T-cell (primary cell): ENCODE results near the gene WDR45B. TPM values are rescaled to one million over a fixed set of nuclear protein-coding genes. Genes with fewer than 3 reads are reported as not detected.

Experiments
- ATAC-seq, 4 experiments: fragments of 200-7000 bp in 3 of 4; fragments of 150-1000 bp in 1 of 4; cut with Tn5 transposase; replicated peaks in 1 of 4; 1 replicate in 3 of 4; 2 replicates in 1 of 4; pipeline ENCODE4 v1.10.0; 2021; ENCODE audit warnings: moderate library complexity in 3 of 4, mild to moderate bottlenecking in 2 of 4, moderate number of reproducible peaks in 1 of 4
- CTCF ChIA-PET, 2 donors: fragments of 300-600 bp; sonication (Branson Sonifier 250); formaldehyde crosslinking; loops; one replicate each; lab custom pipeline; 2022; ENCODE audit warnings: antibody characterized with exemption in 2 of 2; lab: Charles Lee
- POLR2A ChIA-PET, 2 donors: fragments of 300-600 bp; sonication (Branson Sonifier 250); formaldehyde crosslinking; loops; one replicate each; lab custom pipeline; 2022; ENCODE audit warnings: antibody characterized with exemption in 2 of 2; lab: Charles Lee
- DNase-seq, 35 experiments: peaks; one replicate each; pipeline versions ENCODE4 v3.0.0 to v3.0.0-alpha.2; 2013 to 2023
- H3K27ac ChIP-seq: one replicate; pipeline ENCODE4 v1.5.1; 2013; ENCODE audit warnings: low read length
- H3K27me3 ChIP-seq, 2 experiments: replicated peaks in 1 of 2; 1 replicate in 1 of 2; 2 replicates in 1 of 2; pipeline versions ENCODE4 v1.6.1 to v1.7.0; 2013; ENCODE audit warnings: low read length in 1 of 2, mixed read lengths in 1 of 2; ENCODE audit not compliant: control insufficient read depth in 2 of 2, insufficient read depth in 2 of 2; ENCODE audit errors: extremely low read depth in 1 of 2
- H3K36me3 ChIP-seq, 2 donors: 1 replicate in 1 of 2; 2 replicates in 1 of 2; pipeline versions ENCODE4 v1.6.1 to v1.7.0; 2013; ENCODE audit warnings: low read length in 1 of 2; ENCODE audit not compliant: control insufficient read depth in 2 of 2, insufficient read depth in 1 of 2; ENCODE audit errors: extremely low read depth in 1 of 2
- H3K4me1 ChIP-seq, 2 experiments: 1 replicate in 1 of 2; 2 replicates in 1 of 2; pipeline versions ENCODE4 v1.6.1 to v1.7.0; 2013; ENCODE audit warnings: low read length in 2 of 2, mixed read lengths in 1 of 2; ENCODE audit not compliant: insufficient read depth in 2 of 2, control insufficient read depth in 1 of 2; ENCODE audit errors: extremely low read depth in 1 of 2
- H3K4me3 ChIP-seq, 2 donors: 1 replicate in 1 of 2; 2 replicates in 1 of 2; pipeline versions ENCODE4 v1.5.1 to v1.7.0; 2013; ENCODE audit warnings: mild to moderate bottlenecking in 2 of 2, low read length in 1 of 2, moderate library complexity in 1 of 2; ENCODE audit not compliant: control insufficient read depth in 1 of 2; ENCODE audit errors: extremely low read depth in 1 of 2
- H3K9me3 ChIP-seq: 2 replicates; pipeline ENCODE4 v1.7.0; 2013
- H3K27ac Mint-ChIP-seq, 2 donors: one replicate each; pipeline ENCODE4 v1.8.0; 2020 to 2021; ENCODE audit warnings: mild to moderate bottlenecking in 2 of 2, mixed read lengths in 2 of 2
- H3K27me3 Mint-ChIP-seq, 2 donors: one replicate each; pipeline ENCODE4 v1.8.0; 2021 to 2022; ENCODE audit warnings: mixed read lengths in 2 of 2
- H3K36me3 Mint-ChIP-seq: one replicate; pipeline ENCODE4 v1.8.0; 2021; ENCODE audit warnings: mixed read lengths
- H3K4me1 Mint-ChIP-seq, 3 donors: one replicate each; pipeline ENCODE4 v1.8.0; 2020 to 2022; ENCODE audit warnings: mixed read lengths in 3 of 3, mild to moderate bottlenecking in 1 of 3
- H3K4me3 Mint-ChIP-seq, 3 donors: one replicate each; pipeline ENCODE4 v1.8.0; 2020 to 2022; ENCODE audit warnings: mild to moderate bottlenecking in 3 of 3, mixed read lengths in 3 of 3, moderate library complexity in 3 of 3
- H3K9me3 Mint-ChIP-seq, 3 donors: one replicate each; pipeline ENCODE4 v1.8.0; 2020 to 2022; ENCODE audit warnings: mixed read lengths in 3 of 3
- WGBS: methylation state at CpG from one replicate; pipeline ENCODE4 v1.1.5; 2013; ENCODE audit warnings: missing lambda C conversion rate; ENCODE audit not compliant: insufficient coverage; 5-methylcytosine and 5-hydroxymethylcytosine counted together
- total RNA-seq, 35 experiments: library from RNA in 6 of 35; stranded (reverse) in 6 of 35; fragments of 120-200 nt in 1 of 35; gene quantifications; one replicate each; pipeline versions ENCODE4 v1.2.1 to v1.2.4 and lab custom pipeline; 2013 to 2026

The WDR45B gene
- total RNA-seq, 5 donors from 2014 or later (not counting 1 experiment from before 2014, with no cell fraction given): 57.3 to 81.5 (median 59.4) TPM

- no peak overlapping the region for H3K4me3 Mint-ChIP-seq
- Histone ChIP-seq H3K4me3 (no peak overlapping the region), H3K27me3 (peaks cover 0 to 3% of the 10 kb centered on the region in 2 experiments), H3K36me3 (no peaks in the 10 kb centered on the region), H3K4me1 (no peaks in the 10 kb centered on the region), H3K27ac (no peak overlapping the region), H3K9me3 (no peaks in the 10 kb centered on the region)
- no peaks in the 10 kb centered on the region for H3K27me3 Mint-ChIP-seq
- ChIA-PET POLR2A (no interaction called here), CTCF (no interaction called here)
- WGBS: 99% methylated on average over 7 of the region's 14 CpGs
- peaks cover 4 to 10% (median 9%) of the 10 kb centered on the region in 3 donors for H3K9me3 Mint-ChIP-seq
- H3K27ac Mint-ChIP-seq: no peak overlapping the region
- no peaks in the 10 kb centered on the region for H3K4me1 Mint-ChIP-seq
- ATAC-seq: no peak
- no peak for DNase-seq
- peaks cover 9% of the 10 kb centered on the region for H3K36me3 Mint-ChIP-seq
Observed at GRCh38 chr17:82678265-82678891, 30.1 kb upstream of the WDR45B start.

DNA sequence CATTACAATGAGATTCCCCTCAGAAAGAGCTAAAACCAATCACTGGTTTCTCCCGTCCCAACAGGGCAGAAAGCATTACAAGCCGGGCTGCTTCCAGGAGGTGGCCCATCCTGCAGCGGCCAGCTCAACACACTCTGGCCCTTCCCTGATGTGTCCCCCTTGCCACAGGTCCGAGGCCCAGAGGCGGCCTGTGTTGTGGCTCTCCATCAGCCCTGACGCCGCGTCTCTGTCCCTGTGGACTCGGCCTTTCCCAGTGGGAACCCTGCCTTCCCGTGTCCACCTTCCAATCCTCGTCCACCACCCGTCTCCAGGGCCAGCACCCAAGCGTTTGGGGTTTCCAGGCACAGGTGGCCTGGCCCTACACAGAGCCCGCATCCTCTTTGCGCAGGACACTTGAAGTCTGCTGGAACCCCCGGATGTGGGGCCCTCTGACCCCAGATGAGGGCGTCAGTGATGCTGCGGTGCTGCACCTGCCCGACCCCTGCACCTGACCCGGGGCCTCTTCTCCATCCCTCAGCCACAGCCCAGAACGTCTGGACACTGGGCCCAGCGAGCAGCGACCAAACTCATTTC, 29.2 kb upstream of the WDR45B start:
- Mint-ChIP-seq H3K4me3 (no peak overlapping the region), H3K36me3 (peaks cover 9% of the 10 kb centered on the region), H3K4me1 (peaks cover 0 to 3% (median 0%) of the 10 kb centered on the region in 3 donors), H3K27ac (no peak overlapping the region), H3K27me3 (no peaks in the 10 kb centered on the region), H3K9me3 (peaks cover 4 to 10% (median 9%) of the 10 kb centered on the region in 3 donors)
- Histone ChIP-seq H3K36me3 (no peaks in the 10 kb centered on the region), H3K27ac (no peak overlapping the region), H3K9me3 (no peaks in the 10 kb centered on the region), H3K4me1 (no peaks in the 10 kb centered on the region), H3K4me3 (no peak overlapping the region), H3K27me3 (peaks cover 0 to 3% of the 10 kb centered on the region in 2 experiments)
- WGBS: 88% methylated on average over 22 of the region's 23 CpGs
- no peak for DNase-seq
- no peak for ATAC-seq
- ChIA-PET CTCF (no interaction called here), POLR2A (no interaction called here)

DNA sequence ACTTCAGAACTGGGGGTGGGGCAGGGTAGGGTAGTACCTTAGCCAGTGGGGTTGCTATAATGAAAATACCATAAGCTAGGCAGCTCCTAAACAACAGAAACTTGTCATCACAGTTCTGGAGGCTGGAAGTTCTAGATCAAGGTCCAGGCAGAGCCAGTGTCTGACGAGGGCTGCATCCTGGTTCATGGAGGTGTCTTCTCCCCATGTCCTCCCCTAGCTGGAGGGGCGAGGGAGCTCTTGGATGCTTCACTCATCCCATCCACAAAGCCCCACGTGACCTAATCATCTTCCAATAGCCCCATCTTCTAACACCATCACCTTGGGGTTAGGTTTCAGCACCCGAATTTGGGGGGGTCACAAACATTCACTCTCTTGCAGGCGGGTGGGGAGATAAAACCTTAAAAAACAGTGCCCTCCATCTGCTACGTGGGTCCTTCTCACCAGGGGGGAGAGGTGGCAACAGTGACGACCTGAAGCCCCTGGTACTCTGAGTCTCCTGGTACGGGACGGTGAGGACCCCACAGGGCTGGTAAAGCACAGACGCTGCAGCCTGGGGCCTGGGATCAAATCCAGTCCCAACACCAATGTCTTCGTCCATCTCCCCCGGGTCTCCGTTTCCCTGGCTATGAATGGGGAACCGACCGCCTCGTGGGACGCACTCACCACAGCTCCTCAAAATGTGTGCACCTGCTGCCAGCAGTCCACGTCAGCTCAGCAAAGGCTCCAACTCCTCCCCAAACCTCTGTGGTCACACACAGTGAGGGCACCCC, 27.4 kb upstream of the WDR45B start:
- Histone ChIP-seq H3K4me1 (no peaks in the 10 kb centered on the region), H3K4me3 (no peak overlapping the region), H3K27me3 (peaks cover 0 to 3% of the 10 kb centered on the region in 2 experiments), H3K9me3 (no peaks in the 10 kb centered on the region), H3K36me3 (no peaks in the 10 kb centered on the region), H3K27ac (no peak overlapping the region)
- peaks cover 0 to 7% (median 7%) of the 10 kb centered on the region in 3 donors for H3K4me1 Mint-ChIP-seq
- no peaks in the 10 kb centered on the region for H3K36me3 Mint-ChIP-seq
- ChIA-PET CTCF (no interaction called here), POLR2A (interaction anchor here in 1 of 2 donors (0.5 kb wide), 1 partner anchor 18 kb away, joined by 7 read pairs; no protein-coding TSS in a partner anchor)
- H3K9me3 Mint-ChIP-seq: no peaks in the 10 kb centered on the region
- DNase-seq (no peak), ATAC-seq (no peak)
- no peak overlapping the region for H3K4me3 Mint-ChIP-seq
- H3K27ac Mint-ChIP-seq: no peak overlapping the region
- WGBS: 87% methylated on average over 10 of the region's 18 CpGs
- H3K27me3 Mint-ChIP-seq: no peaks in the 10 kb centered on the region

GRCh38 chr17:82674656-82675475, 26.6 kb upstream of the WDR45B start:
- WGBS: 96% methylated on average over 3 of the region's 20 CpGs
- H3K27me3 ChIP-seq: peaks cover 0 to 3% of the 10 kb centered on the region in 2 experiments
- no peak overlapping the region for H3K4me3 ChIP-seq
- H3K9me3 ChIP-seq: no peaks in the 10 kb centered on the region
- H3K9me3 Mint-ChIP-seq: no peaks in the 10 kb centered on the region
- no peaks in the 10 kb centered on the region for H3K4me1 ChIP-seq
- H3K27me3 Mint-ChIP-seq: no peaks in the 10 kb centered on the region
- ATAC-seq: no peak
- POLR2A ChIA-PET: interaction anchor here in 1 of 2 donors (0.5 kb wide), 1 partner anchor 17 kb away, joined by 7 read pairs; no protein-coding TSS in a partner anchor
- no peak overlapping the region for H3K27ac Mint-ChIP-seq
- no peak for DNase-seq
- peaks cover 0 to 7% (median 7%) of the 10 kb centered on the region in 3 donors for H3K4me1 Mint-ChIP-seq
- H3K36me3 Mint-ChIP-seq: no peaks in the 10 kb centered on the region
- H3K4me3 Mint-ChIP-seq: no peak overlapping the region
- H3K36me3 ChIP-seq: no peaks in the 10 kb centered on the region
- CTCF ChIA-PET: no interaction called here
- no peak overlapping the region for H3K27ac ChIP-seq

DNA sequence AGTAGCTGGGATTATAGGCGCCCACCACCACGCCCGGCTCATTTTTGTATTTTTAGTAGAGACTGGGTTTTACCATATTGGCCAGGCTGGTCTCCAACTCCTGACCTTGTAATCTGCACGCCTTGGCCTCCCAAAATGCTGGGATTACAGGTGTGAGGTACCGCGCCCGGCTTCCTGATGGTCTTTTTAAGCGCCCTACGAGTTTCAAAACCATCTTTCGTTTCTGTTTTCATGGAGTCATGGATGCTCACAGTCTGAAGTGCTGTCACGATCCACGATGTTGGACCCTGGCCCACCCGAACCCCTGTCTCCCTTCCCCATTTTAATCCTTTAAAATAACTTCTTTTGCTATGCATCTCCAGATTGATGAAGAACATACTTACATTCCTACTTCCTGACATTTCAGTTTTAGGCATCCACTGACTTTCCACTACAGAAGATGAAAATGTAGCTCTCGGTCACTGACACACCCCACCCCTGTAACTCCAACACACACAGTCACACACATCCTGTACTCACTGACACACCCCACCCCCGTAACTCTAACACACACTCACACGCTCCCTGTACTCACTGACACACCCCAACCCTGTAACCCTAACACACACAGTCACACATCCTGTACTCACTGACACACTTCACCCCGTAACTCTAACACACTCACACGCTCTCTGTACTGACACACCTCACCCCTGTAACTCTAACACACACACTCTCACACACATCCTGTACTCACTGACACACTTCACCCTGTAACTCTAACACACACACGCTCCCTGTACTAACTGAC, 22.6 kb upstream of the WDR45B start:
- no peak overlapping the region for H3K27ac ChIP-seq
- ATAC-seq: no peak
- 90% methylated on average over 15 of the region's 19 CpGs for WGBS
- H3K4me1 ChIP-seq: peaks cover 0 to 5% of the 10 kb centered on the region in 2 experiments
- no peak for DNase-seq
- ChIA-PET POLR2A (no interaction called here), CTCF (interaction anchor here in 1 of 2 donors (0.7 kb wide), 1 partner anchor 97 kb away, joined by 6 read pairs; no protein-coding TSS in a partner anchor)
- peaks cover 5 to 13% (median 12%) of the 10 kb centered on the region in 3 donors for H3K4me1 Mint-ChIP-seq
- no peak overlapping the region for H3K4me3 Mint-ChIP-seq
- H3K27ac Mint-ChIP-seq: no peak overlapping the region
- peaks cover 3% of the 10 kb centered on the region for H3K36me3 Mint-ChIP-seq
- no peaks in the 10 kb centered on the region for H3K9me3 ChIP-seq
- H3K4me3 ChIP-seq: no peak overlapping the region
- no peaks in the 10 kb centered on the region for H3K27me3 Mint-ChIP-seq
- H3K27me3 ChIP-seq: peaks cover 0 to 3% of the 10 kb centered on the region in 2 experiments
- H3K36me3 ChIP-seq: no peaks in the 10 kb centered on the region
- H3K9me3 Mint-ChIP-seq: no peaks in the 10 kb centered on the region
